ENCODE data around the gene SCN1B. TPM values are rescaled to one million over a fixed set of nuclear protein-coding genes. Genes with fewer than 3 reads are reported as not detected.

SCN1B gene
- polyA plus RNA-seq, 1 donor from 2014 or later: 1.5 TPM

DNA sequence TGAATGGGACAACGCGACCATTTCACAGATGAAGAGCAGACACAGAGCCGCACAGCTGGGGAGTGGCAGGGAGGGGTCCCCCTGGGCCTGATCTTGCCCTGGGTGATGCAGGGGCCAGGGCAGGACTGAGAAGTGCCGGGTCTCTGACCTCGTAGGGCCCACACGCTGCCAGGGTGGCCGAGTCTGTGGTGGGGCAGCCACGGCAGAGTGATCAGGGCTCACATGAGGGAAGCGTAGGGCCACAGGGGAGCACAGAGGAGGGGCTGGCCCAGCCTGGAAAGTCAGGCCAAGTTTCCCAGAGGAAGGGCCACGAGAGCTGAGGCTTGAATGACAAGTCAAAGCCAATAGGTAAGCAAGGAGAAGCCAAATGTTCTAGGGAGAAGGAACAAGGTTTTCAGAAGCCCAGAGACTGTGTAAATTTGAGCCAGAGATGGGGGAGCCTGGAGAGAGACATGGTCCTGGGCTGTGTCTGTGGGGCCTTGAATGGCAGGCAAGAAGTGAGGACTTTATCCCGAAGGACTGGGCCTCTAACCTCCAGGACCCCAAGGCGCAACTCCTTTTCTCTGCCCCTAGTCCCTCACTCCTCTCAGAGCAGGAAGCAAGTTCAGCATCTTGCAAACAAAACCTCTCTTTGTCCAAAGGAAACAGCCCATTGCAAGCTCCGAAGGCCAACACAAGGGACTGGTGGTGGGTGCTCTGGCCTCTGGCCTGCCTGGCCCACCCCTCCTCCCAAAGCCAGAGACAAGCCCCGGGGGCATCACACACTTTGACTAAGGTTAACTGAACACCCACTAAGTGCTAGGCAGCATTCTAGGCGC, 53.6 kb downstream of the SCN1B start:
- H3K9ac ChIP-seq (ENCODE audit: low read length): no peak overlapping the region
- no peak overlapping the region for H3K27ac ChIP-seq (ENCODE audit: low read length)
- no peak overlapping the region for H3K4me3 ChIP-seq (ENCODE audit: low read length)
- H4K20me1 ChIP-seq (ENCODE audit: insufficient read depth): no peaks in the 10 kb centered on the region
- no peaks in the 10 kb centered on the region for H3F3A ChIP-seq (ENCODE audit: insufficient read depth, low read length, poor library complexity, severe bottlenecking)
- H3K27me3 ChIP-seq (ENCODE audit: insufficient read depth, low read depth, low read length): no peaks in the 10 kb centered on the region
- H3K4me2 ChIP-seq (ENCODE audit: low read length): no peak overlapping the region
- no peaks in the 10 kb centered on the region for H3K36me3 ChIP-seq (ENCODE audit: insufficient read depth, low read length)
- H3K9me3 ChIP-seq (ENCODE audit: low read length): no peaks in the 10 kb centered on the region
- no peak overlapping the region for H2AFZ ChIP-seq (ENCODE audit: low read depth, low read length)
- no peaks in the 10 kb centered on the region for H3K9me2 ChIP-seq (ENCODE audit: insufficient read depth, low read length)
- no peaks in the 10 kb centered on the region for H3K79me2 ChIP-seq (replicated peaks; ENCODE audit: insufficient read depth, low read length)
- TF ChIP-seq EP300 (conservative IDR thresholded peaks at IDR 0.05; ENCODE audit: poor library complexity, severe bottlenecking) (no peak), SMC3 (conservative IDR thresholded peaks at IDR 0.05; ENCODE audit: poor library complexity) (no peak), MXI1 (conservative IDR thresholded peaks at IDR 0.05; ENCODE audit: poor library complexity, severe bottlenecking) (no peak), TAF1 (IDR thresholded peaks at IDR 0.05; ENCODE audit: low read depth) (no peak), RAD21 (conservative IDR thresholded peaks at IDR 0.05) (no peak), POLR2AphosphoS5 (IDR thresholded peaks at IDR 0.05) (no peak), CTCF (IDR thresholded peaks at IDR 0.05; ENCODE audit: poor library complexity, severe bottlenecking) (no peak), EZH2 (IDR thresholded peaks at IDR 0.05; ENCODE audit: borderline replicate concordance, insufficient read depth, low read length, poor library complexity, severe bottlenecking) (no peak)
- TF ChIP-seq, protein P1, sequence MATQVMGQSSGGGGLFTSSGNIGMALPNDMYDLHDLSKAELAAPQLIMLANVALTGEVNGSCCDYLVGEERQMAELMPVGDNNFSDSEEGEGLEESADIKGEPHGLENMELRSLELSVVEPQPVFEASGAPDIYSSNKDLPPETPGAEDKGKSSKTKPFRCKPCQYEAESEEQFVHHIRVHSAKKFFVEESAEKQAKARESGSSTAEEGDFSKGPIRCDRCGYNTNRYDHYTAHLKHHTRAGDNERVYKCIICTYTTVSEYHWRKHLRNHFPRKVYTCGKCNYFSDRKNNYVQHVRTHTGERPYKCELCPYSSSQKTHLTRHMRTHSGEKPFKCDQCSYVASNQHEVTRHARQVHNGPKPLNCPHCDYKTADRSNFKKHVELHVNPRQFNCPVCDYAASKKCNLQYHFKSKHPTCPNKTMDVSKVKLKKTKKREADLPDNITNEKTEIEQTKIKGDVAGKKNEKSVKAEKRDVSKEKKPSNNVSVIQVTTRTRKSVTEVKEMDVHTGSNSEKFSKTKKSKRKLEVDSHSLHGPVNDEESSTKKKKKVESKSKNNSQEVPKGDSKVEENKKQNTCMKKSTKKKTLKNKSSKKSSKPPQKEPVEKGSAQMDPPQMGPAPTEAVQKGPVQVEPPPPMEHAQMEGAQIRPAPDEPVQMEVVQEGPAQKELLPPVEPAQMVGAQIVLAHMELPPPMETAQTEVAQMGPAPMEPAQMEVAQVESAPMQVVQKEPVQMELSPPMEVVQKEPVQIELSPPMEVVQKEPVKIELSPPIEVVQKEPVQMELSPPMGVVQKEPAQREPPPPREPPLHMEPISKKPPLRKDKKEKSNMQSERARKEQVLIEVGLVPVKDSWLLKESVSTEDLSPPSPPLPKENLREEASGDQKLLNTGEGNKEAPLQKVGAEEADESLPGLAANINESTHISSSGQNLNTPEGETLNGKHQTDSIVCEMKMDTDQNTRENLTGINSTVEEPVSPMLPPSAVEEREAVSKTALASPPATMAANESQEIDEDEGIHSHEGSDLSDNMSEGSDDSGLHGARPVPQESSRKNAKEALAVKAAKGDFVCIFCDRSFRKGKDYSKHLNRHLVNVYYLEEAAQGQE (IDR thresholded peaks at IDR 0.05; ENCODE audit: borderline replicate concordance): no peak

- no peak overlapping the region for H3K4me2 ChIP-seq (ENCODE audit: low read length)
- no peak overlapping the region for H3K4me3 ChIP-seq (ENCODE audit: low read length)
- no peaks in the 10 kb centered on the region for H3K9me2 ChIP-seq (ENCODE audit: insufficient read depth, low read length)
- no peak overlapping the region for H3K9ac ChIP-seq (ENCODE audit: low read length)
- no peak overlapping the region for H3K27ac ChIP-seq (ENCODE audit: low read length)
- no peaks in the 10 kb centered on the region for H4K20me1 ChIP-seq (ENCODE audit: insufficient read depth)
- H3K79me2 ChIP-seq (replicated peaks; ENCODE audit: insufficient read depth, low read length): no peaks in the 10 kb centered on the region
- no peaks in the 10 kb centered on the region for H3K9me3 ChIP-seq (ENCODE audit: low read length)
- H3K27me3 ChIP-seq (ENCODE audit: insufficient read depth, low read depth, low read length): no peaks in the 10 kb centered on the region
- TF ChIP-seq RAD21 (conservative IDR thresholded peaks at IDR 0.05) (no peak), CTCF (IDR thresholded peaks at IDR 0.05; ENCODE audit: poor library complexity, severe bottlenecking) (no peak), EZH2 (IDR thresholded peaks at IDR 0.05; ENCODE audit: borderline replicate concordance, insufficient read depth, low read length, poor library complexity, severe bottlenecking) (no peak), TAF1 (IDR thresholded peaks at IDR 0.05; ENCODE audit: low read depth) (no peak), EP300 (conservative IDR thresholded peaks at IDR 0.05; ENCODE audit: poor library complexity, severe bottlenecking) (no peak), MXI1 (conservative IDR thresholded peaks at IDR 0.05; ENCODE audit: poor library complexity, severe bottlenecking) (no peak), POLR2AphosphoS5 (IDR thresholded peaks at IDR 0.05) (no peak)
- TF ChIP-seq, protein P1 (IDR thresholded peaks at IDR 0.05; ENCODE audit: borderline replicate concordance): no peak
- no peak overlapping the region for H2AFZ ChIP-seq (ENCODE audit: low read depth, low read length)
- no peaks in the 10 kb centered on the region for H3K36me3 ChIP-seq (ENCODE audit: insufficient read depth, low read length)
- no peaks in the 10 kb centered on the region for H3F3A ChIP-seq (ENCODE audit: insufficient read depth, low read length, poor library complexity, severe bottlenecking)
These were observed 54.2 kb downstream of the SCN1B start for GRCh38 chr19:35084509-35084762.

Measured in neural cell (in vitro differentiated cells).